Measurements from ENCODE around the gene ST3GAL3.

GRCh38 chr1:43976045-43976444 lies 268.7 kb downstream of the ST3GAL3 start:
- TF ChIP-seq CTCF (IDR thresholded peaks at IDR 0.05 in 4 of 5, conservative IDR thresholded peaks at IDR 0.05 in 1 of 5) (no peak), POLR2A (IDR thresholded peaks at IDR 0.05) (no peak)
